Measurements from ENCODE around the gene NT5DC1.

DNA sequence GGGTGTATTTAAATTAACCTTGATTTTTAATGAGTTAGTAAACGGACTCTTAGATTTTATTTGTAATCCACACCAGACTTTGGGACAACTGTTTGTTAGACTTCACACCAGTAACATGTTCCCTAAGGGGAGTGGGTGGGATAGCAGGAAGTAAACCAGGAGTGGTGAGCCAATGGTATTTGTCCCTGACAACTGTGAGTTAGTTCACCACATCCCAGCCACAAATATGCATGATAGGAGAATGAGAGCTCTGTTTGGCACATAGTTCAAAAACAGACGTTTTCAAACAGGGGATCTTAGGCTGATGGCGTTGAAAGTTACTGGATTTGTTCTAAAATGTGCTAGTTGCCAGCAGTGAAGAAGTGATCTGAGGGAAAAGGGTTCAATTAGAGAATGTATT is 44.0 kb downstream of the NT5DC1 start:
- TF ChIP-seq POLR2A (IDR thresholded peaks at IDR 0.05) (no peak), CTCF (IDR thresholded peaks at IDR 0.05) (no peak)
